ENCODE results near the gene SMURF2. TPM values are rescaled to one million over a fixed set of nuclear protein-coding genes. Genes with fewer than 3 reads are reported as not detected.

The SMURF2 gene
- total RNA-seq, 1 experiment from 2014 or later: 23.0 TPM

GRCh38 chr17:64702815-64703214, 40.7 kb upstream of the SMURF2 start (continued):
- TF ChIP-seq ZNF317 (CRISPR knock-in tag; IDR thresholded peaks at IDR 0.05; ENCODE audit: borderline replicate concordance, low read depth): no peak
- TF ChIP-seq ZNF423 (CRISPR knock-in tag; IDR thresholded peaks at IDR 0.05): no peak
- TF ChIP-seq ZNF138 (CRISPR knock-in tag; conservative IDR thresholded peaks at IDR 0.05): no peak
- no peak for TF ChIP-seq ZNF396 (CRISPR knock-in tag; IDR thresholded peaks at IDR 0.05; ENCODE audit: borderline replicate concordance)

DNA sequence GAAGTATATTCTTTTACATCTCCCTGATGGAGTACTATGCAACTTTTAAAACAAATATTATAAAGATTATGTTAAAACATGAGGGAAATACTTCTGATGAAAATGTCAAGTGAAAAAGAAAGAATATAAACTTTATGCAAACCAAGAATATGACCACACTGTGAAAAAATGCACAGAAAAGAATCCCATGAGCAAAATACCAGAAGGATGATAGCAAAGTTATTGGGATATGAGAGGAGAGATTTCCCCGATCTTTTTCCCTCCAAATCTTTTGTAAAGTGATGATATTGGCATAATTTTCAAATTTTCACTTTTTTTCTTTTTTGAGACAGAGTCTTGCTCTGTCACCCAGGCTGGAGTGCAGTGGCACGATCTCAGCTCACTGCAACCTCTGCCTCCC, 36.6 kb upstream of the SMURF2 start:
- ChIA-PET CTCF (no interaction called here), POLR2A (no interaction called here)
- no peak overlapping the region for H3K27ac Mint-ChIP-seq
- H3K9me3 Mint-ChIP-seq: no peaks in the 10 kb centered on the region
- DNase-seq (ENCODE audit: low spot score) (no peak), ATAC-seq (no peak)
- H3K27me3 Mint-ChIP-seq (ENCODE audit: low read depth): no peaks in the 10 kb centered on the region
- TF ChIP-seq CREB1 (CRISPR knock-in tag; IDR thresholded peaks at IDR 0.05) (no peak), ZNF138 (CRISPR knock-in tag; conservative IDR thresholded peaks at IDR 0.05) (no peak), SMAD4 (CRISPR knock-in tag; IDR thresholded peaks at IDR 0.05) (no peak), ZBTB43 (CRISPR knock-in tag; IDR thresholded peaks at IDR 0.05) (no peak), ZNF512 (CRISPR knock-in tag; IDR thresholded peaks at IDR 0.05; ENCODE audit: borderline replicate concordance) (no peak)
- TF ChIP-seq, protein P1, sequence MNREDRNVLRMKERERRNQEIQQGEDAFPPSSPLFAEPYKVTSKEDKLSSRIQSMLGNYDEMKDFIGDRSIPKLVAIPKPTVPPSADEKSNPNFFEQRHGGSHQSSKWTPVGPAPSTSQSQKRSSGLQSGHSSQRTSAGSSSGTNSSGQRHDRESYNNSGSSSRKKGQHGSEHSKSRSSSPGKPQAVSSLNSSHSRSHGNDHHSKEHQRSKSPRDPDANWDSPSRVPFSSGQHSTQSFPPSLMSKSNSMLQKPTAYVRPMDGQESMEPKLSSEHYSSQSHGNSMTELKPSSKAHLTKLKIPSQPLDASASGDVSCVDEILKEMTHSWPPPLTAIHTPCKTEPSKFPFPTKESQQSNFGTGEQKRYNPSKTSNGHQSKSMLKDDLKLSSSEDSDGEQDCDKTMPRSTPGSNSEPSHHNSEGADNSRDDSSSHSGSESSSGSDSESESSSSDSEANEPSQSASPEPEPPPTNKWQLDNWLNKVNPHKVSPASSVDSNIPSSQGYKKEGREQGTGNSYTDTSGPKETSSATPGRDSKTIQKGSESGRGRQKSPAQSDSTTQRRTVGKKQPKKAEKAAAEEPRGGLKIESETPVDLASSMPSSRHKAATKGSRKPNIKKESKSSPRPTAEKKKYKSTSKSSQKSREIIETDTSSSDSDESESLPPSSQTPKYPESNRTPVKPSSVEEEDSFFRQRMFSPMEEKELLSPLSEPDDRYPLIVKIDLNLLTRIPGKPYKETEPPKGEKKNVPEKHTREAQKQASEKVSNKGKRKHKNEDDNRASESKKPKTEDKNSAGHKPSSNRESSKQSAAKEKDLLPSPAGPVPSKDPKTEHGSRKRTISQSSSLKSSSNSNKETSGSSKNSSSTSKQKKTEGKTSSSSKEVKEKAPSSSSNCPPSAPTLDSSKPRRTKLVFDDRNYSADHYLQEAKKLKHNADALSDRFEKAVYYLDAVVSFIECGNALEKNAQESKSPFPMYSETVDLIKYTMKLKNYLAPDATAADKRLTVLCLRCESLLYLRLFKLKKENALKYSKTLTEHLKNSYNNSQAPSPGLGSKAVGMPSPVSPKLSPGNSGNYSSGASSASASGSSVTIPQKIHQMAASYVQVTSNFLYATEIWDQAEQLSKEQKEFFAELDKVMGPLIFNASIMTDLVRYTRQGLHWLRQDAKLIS (CRISPR knock-in tag; IDR thresholded peaks at IDR 0.05; ENCODE audit: borderline replicate concordance): no peak
- H3K36me3 Mint-ChIP-seq: no peaks in the 10 kb centered on the region
- no peak overlapping the region for H3K4me3 Mint-ChIP-seq
- H3K4me1 Mint-ChIP-seq: no peaks in the 10 kb centered on the region

DNA sequence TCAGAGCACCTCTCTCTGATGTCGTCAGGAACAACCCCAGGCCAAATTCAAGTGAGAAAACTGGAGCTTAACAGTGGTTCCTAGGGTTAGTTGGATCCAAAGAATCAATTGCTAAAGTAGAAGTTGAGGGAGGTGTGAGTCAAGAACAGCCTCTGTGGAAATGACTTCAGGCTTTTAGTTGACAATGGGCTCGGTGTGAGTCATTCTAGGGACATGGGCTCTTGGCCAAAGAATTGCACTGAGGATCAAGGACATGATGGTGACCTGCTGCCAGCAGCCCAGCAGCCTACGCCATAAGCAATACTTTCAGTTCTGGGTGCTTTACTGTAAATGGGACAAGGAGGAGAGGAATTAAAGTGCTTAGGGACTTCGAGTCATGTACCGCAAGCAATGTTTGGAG, 32.1 kb upstream of the SMURF2 start:
- no peaks in the 10 kb centered on the region for H3K9me3 Mint-ChIP-seq
- no peaks in the 10 kb centered on the region for H3K4me1 Mint-ChIP-seq
- CTCF ChIA-PET: no interaction called here
- POLR2A ChIA-PET: no interaction called here
- H3K4me3 Mint-ChIP-seq: no peak overlapping the region
- no peaks in the 10 kb centered on the region for H3K36me3 Mint-ChIP-seq
- H3K27me3 Mint-ChIP-seq (ENCODE audit: low read depth): no peaks in the 10 kb centered on the region
- TF ChIP-seq GABPB1 (CRISPR knock-in tag; IDR thresholded peaks at IDR 0.05): peak; percentile 46; the same call in 1 of the 2 replicates
- TF ChIP-seq, protein P2, sequence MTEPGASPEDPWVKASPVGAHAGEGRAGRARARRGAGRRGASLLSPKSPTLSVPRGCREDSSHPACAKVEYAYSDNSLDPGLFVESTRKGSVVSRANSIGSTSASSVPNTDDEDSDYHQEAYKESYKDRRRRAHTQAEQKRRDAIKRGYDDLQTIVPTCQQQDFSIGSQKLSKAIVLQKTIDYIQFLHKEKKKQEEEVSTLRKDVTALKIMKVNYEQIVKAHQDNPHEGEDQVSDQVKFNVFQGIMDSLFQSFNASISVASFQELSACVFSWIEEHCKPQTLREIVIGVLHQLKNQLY (CRISPR knock-in tag; IDR thresholded peaks at IDR 0.05): no peak
- ATAC-seq (no peak), DNase-seq (ENCODE audit: low spot score) (no peak)
- no peak overlapping the region for H3K27ac Mint-ChIP-seq

DNA sequence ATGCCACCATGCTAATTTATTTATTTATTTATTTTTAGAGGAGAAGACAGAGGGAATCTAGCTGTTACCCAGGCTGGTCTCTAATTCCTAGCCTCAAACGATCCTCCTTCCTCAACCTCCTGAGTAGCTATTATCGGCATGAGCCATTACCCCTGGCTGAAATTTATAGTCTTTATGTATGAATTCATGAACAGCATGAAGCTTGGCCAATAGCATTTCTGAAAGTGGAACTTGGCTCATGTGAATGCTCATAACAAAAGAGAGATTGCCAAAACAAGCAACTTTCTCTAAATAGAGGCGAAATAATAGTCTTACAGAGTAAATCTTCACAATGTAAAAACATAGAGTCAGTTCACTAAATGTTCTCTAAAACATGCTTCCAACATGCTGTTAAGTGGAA, 30.1 kb upstream of the SMURF2 start:
- ChIA-PET POLR2A (no interaction called here), CTCF (no interaction called here)
- Mint-ChIP-seq H3K27ac (no peak overlapping the region), H3K36me3 (no peaks in the 10 kb centered on the region), H3K27me3 (ENCODE audit: low read depth) (no peaks in the 10 kb centered on the region), H3K9me3 (no peaks in the 10 kb centered on the region), H3K4me3 (no peak overlapping the region), H3K4me1 (no peaks in the 10 kb centered on the region)
- ATAC-seq: no peak
- DNase-seq (ENCODE audit: low spot score): no peak
- TF ChIP-seq ZNF263 (CRISPR knock-in tag; IDR thresholded peaks at IDR 0.05; ENCODE audit: low read depth) (no peak), CTCF (IDR thresholded peaks at IDR 0.05) (no peak), FOXK1 (CRISPR knock-in tag; IDR thresholded peaks at IDR 0.05) (no peak), SP1 (CRISPR knock-in tag; conservative IDR thresholded peaks at IDR 0.05) (no peak), ZNF317 (CRISPR knock-in tag; IDR thresholded peaks at IDR 0.05; ENCODE audit: borderline replicate concordance, low read depth) (no peak), ZNF121 (CRISPR knock-in tag; IDR thresholded peaks at IDR 0.05) (no peak), TP53 (CRISPR knock-in tag; IDR thresholded peaks at IDR 0.05) (no peak), SMAD4 (CRISPR knock-in tag; IDR thresholded peaks at IDR 0.05) (no peak), ZBTB43 (CRISPR knock-in tag; IDR thresholded peaks at IDR 0.05) (no peak)
- TF ChIP-seq, protein P3, sequence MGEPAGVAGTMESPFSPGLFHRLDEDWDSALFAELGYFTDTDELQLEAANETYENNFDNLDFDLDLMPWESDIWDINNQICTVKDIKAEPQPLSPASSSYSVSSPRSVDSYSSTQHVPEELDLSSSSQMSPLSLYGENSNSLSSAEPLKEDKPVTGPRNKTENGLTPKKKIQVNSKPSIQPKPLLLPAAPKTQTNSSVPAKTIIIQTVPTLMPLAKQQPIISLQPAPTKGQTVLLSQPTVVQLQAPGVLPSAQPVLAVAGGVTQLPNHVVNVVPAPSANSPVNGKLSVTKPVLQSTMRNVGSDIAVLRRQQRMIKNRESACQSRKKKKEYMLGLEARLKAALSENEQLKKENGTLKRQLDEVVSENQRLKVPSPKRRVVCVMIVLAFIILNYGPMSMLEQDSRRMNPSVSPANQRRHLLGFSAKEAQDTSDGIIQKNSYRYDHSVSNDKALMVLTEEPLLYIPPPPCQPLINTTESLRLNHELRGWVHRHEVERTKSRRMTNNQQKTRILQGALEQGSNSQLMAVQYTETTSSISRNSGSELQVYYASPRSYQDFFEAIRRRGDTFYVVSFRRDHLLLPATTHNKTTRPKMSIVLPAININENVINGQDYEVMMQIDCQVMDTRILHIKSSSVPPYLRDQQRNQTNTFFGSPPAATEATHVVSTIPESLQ (CRISPR knock-in tag; IDR thresholded peaks at IDR 0.05): no peak

All from WTC11 (cell line).